MCF 10A (cell line): Measurements from ENCODE around the gene MED14. TPM values are rescaled to one million over a fixed set of nuclear protein-coding genes. Genes with fewer than 3 reads are reported as not detected.

Experiments
- BruUV-seq: library from RNA; stranded (reverse); fragments of 400-500 nt; replicated peaks from 2 replicates; lab custom pipeline; 2021; lab: Mats Ljungman, UMichigan
- CTCF ChIA-PET: fragments of 300-600 bp; sonication (Branson Sonifier 250); formaldehyde crosslinking; extraction: SDS; loops from one replicate; lab custom pipeline; 2021; ENCODE audit warnings: antibody characterized with exemption, inconsistent platforms; lab: Yijun Ruan, JAX
- POLR2A ChIA-PET: fragments of 300-600, 350-650 bp; sonication (Branson Sonifier 250); formaldehyde crosslinking; extraction: SDS; loops from one replicate; lab custom pipeline; 2020; ENCODE audit warnings: antibody characterized with exemption, inconsistent platforms; lab: Yijun Ruan, JAX
- DNase-seq: peaks from one replicate; pipeline ENCODE4 v3.0.0-alpha.2; 2018; ENCODE audit not compliant: unreplicated experiment
- H3K27ac Mint-ChIP-seq: one replicate; pipeline ENCODE4 v1.8.0; 2022; ENCODE audit warnings: mild to moderate bottlenecking, low read depth, mixed read lengths; ENCODE audit not compliant: unreplicated experiment
- H3K27me3 Mint-ChIP-seq: one replicate; pipeline ENCODE4 v1.8.0; 2022; ENCODE audit warnings: mixed read lengths; ENCODE audit not compliant: insufficient read depth, unreplicated experiment
- H3K36me3 Mint-ChIP-seq: one replicate; pipeline ENCODE4 v1.8.0; 2022; ENCODE audit warnings: mild to moderate bottlenecking, moderate library complexity, mixed read lengths; ENCODE audit not compliant: insufficient read depth, unreplicated experiment
- H3K4me1 Mint-ChIP-seq: one replicate; pipeline ENCODE4 v1.8.0; 2022; ENCODE audit warnings: mixed read lengths; ENCODE audit not compliant: insufficient read depth, unreplicated experiment
- H3K4me3 Mint-ChIP-seq: one replicate; pipeline ENCODE4 v1.8.0; 2022; ENCODE audit warnings: mild to moderate bottlenecking, moderate library complexity, mixed read lengths; ENCODE audit not compliant: unreplicated experiment
- H3K9me3 Mint-ChIP-seq: one replicate; pipeline ENCODE4 v1.8.0; 2022; ENCODE audit warnings: mixed read lengths; ENCODE audit not compliant: unreplicated experiment
- CTCF ChIP-seq: fragments of 200-600 bp; IDR thresholded peaks from one replicate; pipeline ENCODE4 v1.8.0; 2022; ENCODE audit warnings: antibody characterized with exemption, mild to moderate bottlenecking; ENCODE audit not compliant: unreplicated experiment
- intact Hi-C: fragments of 100-400 bp; cut with micrococcal nuclease; formaldehyde crosslinking; loops from 2 replicates; pipeline ENCODE4 v1.14.1; 2022
- total RNA-seq: library from RNA; stranded (reverse); gene quantifications from 2 replicates; pipeline ENCODE4 v1.2.3, GENCODE V29; 2022

The MED14 gene
- total RNA-seq, 1 experiment from 2014 or later = 36.4 TPM

DNA sequence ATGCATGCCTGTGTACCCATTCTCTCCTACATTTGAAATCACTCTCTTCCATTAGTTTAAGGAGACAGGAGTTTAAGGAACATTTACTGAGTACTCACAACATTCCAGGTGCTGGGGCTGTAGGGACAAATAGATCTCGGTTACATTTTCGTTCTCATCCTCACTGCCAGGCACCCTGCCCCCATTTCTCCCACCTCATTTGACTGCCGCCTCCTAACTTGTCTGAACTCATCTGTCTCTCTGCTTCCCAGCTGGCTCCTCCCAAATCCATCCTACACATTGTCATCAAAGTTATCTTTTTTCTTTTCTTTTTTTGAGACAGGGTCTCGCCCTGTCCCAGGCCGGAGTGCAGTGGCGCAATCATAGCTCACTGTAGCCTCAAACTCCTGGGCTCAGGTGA, 131.9 kb downstream of the MED14 start:
- H3K27me3 Mint-ChIP-seq = peaks cover 70% of the 10 kb centered on the region
- no peak overlapping the region for H3K27ac Mint-ChIP-seq
- no peak for DNase-seq
- peaks cover 58% of the 10 kb centered on the region for H3K36me3 Mint-ChIP-seq
- intact Hi-C loops = no loop called here
- ChIA-PET POLR2A (interaction anchor here (1.1 kb wide), 1 partner anchor 481 kb away, joined by 3 read pairs; no protein-coding TSS in a partner anchor), CTCF (interaction anchor here (0.6 to 1.6 kb wide), 5 partner anchors 10 to 318 kb away, joined by 3 to 5 read pairs (median 3); no protein-coding TSS in a partner anchor)
- H3K4me3 Mint-ChIP-seq = no peak overlapping the region
- BruUV-seq = no TSS peak
- no peaks in the 10 kb centered on the region for H3K4me1 Mint-ChIP-seq
- TF ChIP-seq CTCF = no peak
- no peaks in the 10 kb centered on the region for H3K9me3 Mint-ChIP-seq

Other genes with a start within 250 kb of the MED14 start
- 69.4 and 84.7 TPM in 2 replicates for gene ATP6AP2, start 154.6 kb downstream of the MED14 start, total RNA-seq
- gene MPC1L, start 112.1 kb downstream of the MED14 start, total RNA-seq = not detected in 2 replicates
- gene CXorf38, start 88.0 kb downstream of the MED14 start, total RNA-seq = 21.4 and 21.9 TPM in 2 replicates